Natural killer cell treated with Interleukin-12 subunit alpha and Interleukin-12 subunit beta and Interleukin-15 and Interleukin-18, amount 100 ng/mL, for 72 hours (primary cell): ENCODE data around the gene PRKN. TPM values are rescaled to one million over a fixed set of nuclear protein-coding genes. Genes with fewer than 3 reads are reported as not detected.

Experiments
- ATAC-seq, 2 donors: fragments of 150-1000 bp; cut with Tn5 transposase in 1 of 2; sonication (Bioruptor Pico), chemical (Tn5 transposase) in 1 of 2; 2 replicates each; pipeline ENCODE4 v1.10.0; 2021
- DNase-seq: peaks from one replicate; pipeline ENCODE4 v3.0.0; 2022; ENCODE audit warnings: low spot score
- H3K27ac Mint-ChIP-seq, 2 donors: 1 replicate in 1 of 2; 2 replicates in 1 of 2; pipeline ENCODE4 v1.8.0; 2022; ENCODE audit warnings: mixed read lengths in 2 of 2, mild to moderate bottlenecking in 1 of 2, moderate library complexity in 1 of 2
- H3K27me3 Mint-ChIP-seq, 2 donors: 1 replicate in 1 of 2; 2 replicates in 1 of 2; pipeline ENCODE4 v1.8.0; 2022; ENCODE audit warnings: mixed read lengths in 2 of 2
- H3K36me3 Mint-ChIP-seq: one replicate; pipeline ENCODE4 v1.8.0; 2022; ENCODE audit warnings: mixed read lengths
- H3K4me1 Mint-ChIP-seq, 2 donors: 1 replicate in 1 of 2; 2 replicates in 1 of 2; pipeline ENCODE4 v1.8.0; 2022; ENCODE audit warnings: low read depth in 2 of 2, mixed read lengths in 2 of 2, mild to moderate bottlenecking in 1 of 2
- H3K4me3 Mint-ChIP-seq: one replicate; pipeline ENCODE4 v1.8.0; 2022; ENCODE audit warnings: mixed read lengths
- H3K9me3 Mint-ChIP-seq: 2 replicates; pipeline ENCODE4 v1.8.0; 2022; ENCODE audit warnings: mixed read lengths
- total RNA-seq, 2 donors: library from RNA; stranded (reverse); gene quantifications; one replicate each; pipeline ENCODE4 v1.2.3, GENCODE V29; 2022

PRKN gene
- total RNA-seq, 2 donors from 2014 or later = not detected

GRCh38 chr6:162612613-162613012, 115.0 kb downstream of the PRKN start:
- Mint-ChIP-seq H3K36me3 (no peaks in the 10 kb centered on the region), H3K27me3 (no peaks in the 10 kb centered on the region), H3K9me3 (no peaks in the 10 kb centered on the region), H3K4me1 (no peaks in the 10 kb centered on the region), H3K4me3 (no peak overlapping the region), H3K27ac (no peak overlapping the region)
- DNase-seq = no peak
- ATAC-seq = no peak

- H3K4me3 Mint-ChIP-seq = no peak overlapping the region
- no peaks in the 10 kb centered on the region for H3K9me3 Mint-ChIP-seq
- ATAC-seq = no peak
- no peak for DNase-seq
- H3K27ac Mint-ChIP-seq = no peak overlapping the region
- no peaks in the 10 kb centered on the region for H3K36me3 Mint-ChIP-seq
- no peaks in the 10 kb centered on the region for H3K27me3 Mint-ChIP-seq
- no peaks in the 10 kb centered on the region for H3K4me1 Mint-ChIP-seq
Measured at GRCh38 chr6:162610351-162610750, 117.2 kb downstream of the PRKN start.

- H3K27me3 Mint-ChIP-seq = no peaks in the 10 kb centered on the region
- no peak for DNase-seq
- H3K4me1 Mint-ChIP-seq = no peaks in the 10 kb centered on the region
- no peak overlapping the region for H3K4me3 Mint-ChIP-seq
- H3K27ac Mint-ChIP-seq = no peak overlapping the region
- H3K36me3 Mint-ChIP-seq = no peaks in the 10 kb centered on the region
- no peak for ATAC-seq
- H3K9me3 Mint-ChIP-seq = peaks cover 5% of the 10 kb centered on the region
Measured at GRCh38 chr6:162605881-162606280, 121.7 kb downstream of the PRKN start.

DNA sequence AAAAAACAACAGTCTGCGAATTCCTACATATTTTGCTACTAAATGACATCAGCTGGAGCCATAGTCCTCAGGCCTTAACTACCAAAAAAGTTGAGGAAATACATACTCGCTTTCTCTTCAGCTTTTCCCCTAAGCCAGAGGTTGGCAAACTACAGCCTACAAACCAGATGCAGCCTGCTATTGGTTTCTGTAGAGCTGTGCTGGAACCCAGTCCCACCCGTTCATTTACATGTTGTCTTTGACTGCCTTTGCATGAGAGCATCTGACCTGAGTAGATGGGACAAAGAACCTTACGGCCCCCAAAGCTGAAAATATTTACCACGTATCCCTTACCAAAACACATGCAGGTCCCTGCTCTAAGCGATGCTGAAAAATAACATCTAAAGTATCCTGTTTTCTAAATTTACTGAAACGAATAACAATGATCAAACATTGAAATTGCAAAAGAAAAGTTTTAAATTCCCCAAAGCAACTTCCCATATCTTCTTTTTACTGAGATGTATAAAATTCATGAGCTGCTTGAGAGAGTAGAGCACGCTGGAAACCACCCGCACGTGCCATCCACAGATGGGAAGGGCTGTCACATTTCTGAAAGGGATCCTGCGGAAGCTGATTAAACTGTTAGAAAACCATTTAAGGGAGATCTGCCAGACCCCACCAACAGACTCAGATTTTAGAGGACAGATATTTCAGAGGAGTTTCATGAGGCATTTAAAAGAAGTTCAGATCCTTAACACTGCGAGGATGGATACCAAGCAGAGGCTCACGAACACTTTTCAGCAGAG, 124.1 kb downstream of the PRKN start:
- H3K27me3 Mint-ChIP-seq = no peaks in the 10 kb centered on the region
- no peaks in the 10 kb centered on the region for H3K4me1 Mint-ChIP-seq
- no peaks in the 10 kb centered on the region for H3K36me3 Mint-ChIP-seq

GRCh38 chr6:162602759-162603158, 124.8 kb downstream of the PRKN start:
- no peaks in the 10 kb centered on the region for H3K4me1 Mint-ChIP-seq
- no peak for ATAC-seq
- no peaks in the 10 kb centered on the region for H3K27me3 Mint-ChIP-seq
- no peak for DNase-seq
- H3K36me3 Mint-ChIP-seq = no peaks in the 10 kb centered on the region
- no peak overlapping the region for H3K27ac Mint-ChIP-seq
- H3K9me3 Mint-ChIP-seq = peaks cover 5% of the 10 kb centered on the region
- H3K4me3 Mint-ChIP-seq = no peak overlapping the region

More for the DNA sequence above, 124.1 kb downstream of the PRKN start:
- DNase-seq (no peak), ATAC-seq (no peak)
- H3K4me3 Mint-ChIP-seq = no peak overlapping the region
- H3K27ac Mint-ChIP-seq = no peak overlapping the region
- H3K9me3 Mint-ChIP-seq = peaks cover 5% of the 10 kb centered on the region

- Mint-ChIP-seq H3K9me3 (peaks cover 4% of the 10 kb centered on the region), H3K36me3 (no peaks in the 10 kb centered on the region), H3K4me3 (no peak overlapping the region), H3K4me1 (no peaks in the 10 kb centered on the region), H3K27me3 (no peaks in the 10 kb centered on the region), H3K27ac (no peak overlapping the region)
- DNase-seq (no peak), ATAC-seq (no peak)
Measured at GRCh38 chr6:162596676-162597075, 130.9 kb downstream of the PRKN start.

- Mint-ChIP-seq H3K9me3 (peaks cover 4% of the 10 kb centered on the region), H3K27me3 (no peaks in the 10 kb centered on the region), H3K4me3 (no peak overlapping the region), H3K4me1 (no peaks in the 10 kb centered on the region), H3K36me3 (no peaks in the 10 kb centered on the region), H3K27ac (no peak overlapping the region)
- no peak for ATAC-seq
- no peak for DNase-seq
Measured at GRCh38 chr6:162591517-162591916, 136.0 kb downstream of the PRKN start.

DNA sequence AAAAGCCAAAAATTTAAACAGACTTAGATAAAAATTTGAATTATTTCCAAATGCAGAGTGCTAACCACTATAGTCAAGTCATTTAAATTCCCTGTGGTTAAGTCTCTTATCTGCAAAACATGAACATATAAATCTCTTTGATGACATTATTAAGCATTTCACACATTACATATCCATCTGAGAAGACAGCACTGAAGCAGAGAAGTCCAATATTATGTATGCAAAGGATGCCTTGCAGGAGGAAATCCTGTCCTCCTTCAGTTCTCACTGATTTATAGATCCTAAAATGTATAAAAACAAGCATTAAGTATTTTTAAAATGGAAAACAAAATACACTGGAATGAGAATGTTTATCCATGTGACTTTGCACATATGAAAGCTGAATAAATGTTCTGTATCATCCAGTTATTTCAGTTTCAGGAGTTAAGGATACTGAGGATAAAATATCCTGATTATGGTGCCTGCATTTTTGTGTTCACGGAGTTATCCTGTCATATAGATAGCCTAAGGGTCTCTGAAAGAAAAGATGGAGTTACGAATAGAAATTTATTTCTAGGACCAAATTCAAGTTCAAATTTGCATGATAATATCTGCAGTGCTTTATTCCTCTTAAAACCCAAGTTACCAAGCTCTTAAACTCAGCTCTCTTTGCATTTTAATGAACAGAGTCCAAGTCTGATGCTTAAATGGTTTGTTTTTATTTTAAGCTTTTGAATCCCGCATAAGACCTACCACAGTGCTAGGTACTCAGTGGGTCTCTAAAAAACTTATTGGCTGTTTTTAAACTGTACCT, 145.4 kb downstream of the PRKN start:
- Mint-ChIP-seq H3K9me3 (peaks cover 5% of the 10 kb centered on the region), H3K36me3 (no peaks in the 10 kb centered on the region), H3K4me3 (no peak overlapping the region), H3K27ac (no peak overlapping the region), H3K27me3 (no peaks in the 10 kb centered on the region), H3K4me1 (no peaks in the 10 kb centered on the region)
- no peak for ATAC-seq
- DNase-seq = no peak

DNA sequence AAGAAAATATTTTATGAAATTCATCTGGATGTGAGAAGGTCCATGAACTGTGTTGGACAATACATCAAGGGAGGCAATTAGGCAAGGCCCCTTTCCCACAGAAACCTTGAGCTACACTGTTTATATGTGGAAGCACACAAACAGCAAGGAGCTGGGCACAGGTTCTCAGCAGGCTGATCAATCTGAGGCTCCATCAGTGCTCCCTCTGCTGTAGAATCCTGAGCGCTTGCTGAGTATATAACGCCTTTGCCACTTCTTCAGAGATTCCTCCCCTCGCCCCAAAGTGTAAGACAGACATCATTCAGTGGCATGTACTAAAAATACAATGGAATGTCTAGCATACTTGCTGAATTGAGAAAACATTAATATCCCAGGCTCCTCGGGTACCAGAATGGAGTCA, 146.9 kb downstream of the PRKN start:
- Mint-ChIP-seq H3K9me3 (peaks cover 9% of the 10 kb centered on the region), H3K27me3 (no peaks in the 10 kb centered on the region)
- ATAC-seq = no peak

GRCh38 chr6:162576016-162576415, 151.6 kb downstream of the PRKN start:
- H3K4me1 Mint-ChIP-seq = no peaks in the 10 kb centered on the region
- H3K27ac Mint-ChIP-seq = no peak overlapping the region
- peaks cover 5% of the 10 kb centered on the region for H3K36me3 Mint-ChIP-seq
- no peak for DNase-seq
- peaks cover 15% of the 10 kb centered on the region for H3K9me3 Mint-ChIP-seq
- ATAC-seq = no peak
- H3K27me3 Mint-ChIP-seq = no peaks in the 10 kb centered on the region
- H3K4me3 Mint-ChIP-seq = no peak overlapping the region

More for the DNA sequence above, 146.9 kb downstream of the PRKN start:
- Mint-ChIP-seq H3K27ac (no peak overlapping the region), H3K4me1 (no peaks in the 10 kb centered on the region), H3K4me3 (no peak overlapping the region), H3K36me3 (no peaks in the 10 kb centered on the region)
- DNase-seq = no peak

DNA sequence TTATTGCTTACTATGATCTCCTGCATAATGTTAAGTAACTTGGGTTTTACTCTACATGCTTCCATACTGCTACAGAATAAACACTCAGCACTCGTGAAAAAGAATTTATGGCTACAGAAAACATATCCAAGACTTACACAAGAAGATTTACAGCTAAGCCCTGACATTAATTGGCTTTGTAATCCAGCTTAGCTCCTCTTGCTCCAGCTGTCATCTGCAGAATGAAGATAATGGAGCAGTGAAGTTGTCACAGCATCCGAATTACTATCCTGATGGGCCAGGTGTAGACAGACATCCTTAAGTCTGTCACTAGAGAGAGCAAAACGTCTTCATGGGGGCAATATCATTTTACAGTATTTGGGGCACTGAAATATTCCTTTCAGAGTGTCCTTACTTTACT, 155.3 kb downstream of the PRKN start:
- peaks cover 20% of the 10 kb centered on the region for H3K9me3 Mint-ChIP-seq
- no peak for ATAC-seq
- H3K27ac Mint-ChIP-seq = no peak overlapping the region
- no peaks in the 10 kb centered on the region for H3K27me3 Mint-ChIP-seq
- H3K4me1 Mint-ChIP-seq = no peaks in the 10 kb centered on the region
- H3K4me3 Mint-ChIP-seq = no peak overlapping the region
- H3K36me3 Mint-ChIP-seq = peaks cover 5% of the 10 kb centered on the region
- no peak for DNase-seq

DNA sequence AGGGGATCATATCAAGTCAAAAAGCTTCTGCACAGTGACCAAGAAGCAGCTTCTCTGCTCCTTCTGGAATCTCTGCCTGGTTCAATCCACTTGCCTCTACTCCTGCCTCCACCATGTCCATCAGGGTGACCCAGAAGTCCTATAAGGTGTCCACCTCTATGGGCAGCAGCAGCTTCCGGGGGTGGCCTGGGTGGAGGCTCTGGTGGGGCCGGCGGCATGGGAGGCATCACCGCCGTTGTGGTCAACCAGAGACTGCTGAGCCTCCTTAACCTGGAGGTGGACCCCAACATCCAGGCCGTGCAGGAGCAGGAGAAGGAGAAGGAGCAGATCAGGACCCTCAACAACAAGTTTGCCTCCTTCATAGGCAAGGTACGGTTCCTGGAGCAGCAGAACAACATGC, 159.3 kb downstream of the PRKN start:
- Mint-ChIP-seq H3K36me3 (peaks cover 11% of the 10 kb centered on the region), H3K9me3 (peaks cover 23% of the 10 kb centered on the region), H3K27ac (no peak overlapping the region), H3K4me3 (no peak overlapping the region), H3K4me1 (no peaks in the 10 kb centered on the region), H3K27me3 (no peaks in the 10 kb centered on the region)
- ATAC-seq (no peak), DNase-seq (no peak)

DNA sequence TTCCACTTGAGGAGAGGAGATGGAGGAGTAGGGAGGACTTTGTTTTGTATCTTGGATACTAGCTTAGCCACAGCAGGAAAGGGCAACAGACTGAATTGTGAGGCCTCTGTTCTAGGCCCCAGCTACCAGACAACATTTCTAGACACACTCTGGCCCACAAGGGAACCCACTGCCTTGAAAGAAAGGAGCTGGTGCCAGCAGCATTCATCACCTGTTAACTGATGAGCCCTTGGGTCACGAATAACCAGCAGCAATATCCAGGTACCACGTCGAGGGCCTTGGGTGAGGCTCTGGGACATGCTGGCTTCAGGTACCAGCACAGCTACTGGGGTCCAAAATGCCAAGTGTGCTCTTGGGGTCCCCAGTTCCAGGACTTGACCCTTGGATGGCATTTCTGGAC, 165.5 kb downstream of the PRKN start:
- Mint-ChIP-seq H3K9me3 (peaks cover 21% of the 10 kb centered on the region), H3K27me3 (no peaks in the 10 kb centered on the region), H3K4me3 (no peak overlapping the region), H3K36me3 (peaks cover 15% of the 10 kb centered on the region), H3K27ac (no peak overlapping the region), H3K4me1 (no peaks in the 10 kb centered on the region)
- ATAC-seq = no peak
- no peak for DNase-seq

- Mint-ChIP-seq H3K27ac (no peak overlapping the region), H3K36me3 (peaks cover 15% of the 10 kb centered on the region), H3K4me3 (no peak overlapping the region), H3K9me3 (peaks cover 16% of the 10 kb centered on the region), H3K4me1 (no peaks in the 10 kb centered on the region), H3K27me3 (no peaks in the 10 kb centered on the region)
- ATAC-seq (no peak), DNase-seq (no peak)
Measured at GRCh38 chr6:162560891-162561290, 166.7 kb downstream of the PRKN start.
